GM23338 (cell line): ENCODE measurements around the gene NPEPL1. TPM values are rescaled to one million over a fixed set of nuclear protein-coding genes. Genes with fewer than 3 reads are reported as not detected.

ENCODE experiments used
- ATAC-seq: fragments of 200-7000 bp; cut with Tn5 transposase; 3 replicates; pipeline ENCODE4 v1.9.1; 2020
- DNase-seq: peaks from one replicate; pipeline ENCODE4 v3.0.0-alpha.2; 2015; ENCODE audit warnings: low spot score
- H2AFZ ChIP-seq: fragments of 200-600 bp; sonication (generic); 2 replicates; pipeline ENCODE4 v1.8.0; 2016; ENCODE audit warnings: antibody characterized with exemption, mild to moderate bottlenecking, moderate library complexity
- H3F3A ChIP-seq: fragments of 200-600 bp; sonication (generic); replicated peaks from 2 replicates; pipeline ENCODE4 v1.8.0; 2017; ENCODE audit warnings: antibody characterized with exemption, mixed run types, low read depth
- H3K27ac ChIP-seq: fragments of 200-600 bp; sonication (generic); 2 replicates; pipeline ENCODE4 v1.6.1; 2016; ENCODE audit warnings: low read depth
- H3K27me3 ChIP-seq: fragments of 200-600 bp; sonication (generic); 2 replicates; pipeline ENCODE4 v1.8.0; 2016; ENCODE audit warnings: mild to moderate bottlenecking, mixed run types, moderate library complexity; ENCODE audit not compliant: insufficient read depth
- H3K36me3 ChIP-seq: fragments of 200-600 bp; sonication (generic); 2 replicates; pipeline ENCODE4 v1.8.0; 2016; ENCODE audit warnings: mild to moderate bottlenecking; ENCODE audit not compliant: insufficient read depth
- H3K4me1 ChIP-seq: fragments of 200-600 bp; sonication (generic); 2 replicates; pipeline ENCODE4 v1.8.0; 2016; ENCODE audit warnings: mild to moderate bottlenecking, moderate library complexity; ENCODE audit not compliant: insufficient read depth
- H3K4me2 ChIP-seq: fragments of 200-600 bp; sonication (generic); 2 replicates; pipeline ENCODE4 v1.7.1; 2017; ENCODE audit warnings: mixed run types
- H3K4me3 ChIP-seq: fragments of 200-600 bp; sonication (generic); 2 replicates; pipeline ENCODE4 v1.6.1; 2016; ENCODE audit warnings: mixed run types
- H3K79me2 ChIP-seq: fragments of 200-600 bp; sonication (generic); replicated peaks from 2 replicates; pipeline ENCODE4 v1.8.0; 2017; ENCODE audit warnings: mild to moderate bottlenecking; ENCODE audit not compliant: insufficient read depth
- H3K9me2 ChIP-seq: fragments of 200-600 bp; sonication (generic); 2 replicates; pipeline ENCODE4 v1.8.0; 2017; ENCODE audit not compliant: insufficient read depth
- H4K20me1 ChIP-seq: fragments of 200-600 bp; sonication (generic); replicated peaks from 2 replicates; pipeline ENCODE4 v1.8.0; 2017; ENCODE audit warnings: mild to moderate bottlenecking; ENCODE audit not compliant: insufficient read depth
- H3K27ac Mint-ChIP-seq: 2 replicates; pipeline ENCODE4 v1.8.0; 2020; ENCODE audit warnings: inconsistent platforms, mild to moderate bottlenecking, moderate library complexity, mixed read lengths
- H3K27me3 Mint-ChIP-seq: 3 replicates; pipeline ENCODE4 v1.8.0; 2022; ENCODE audit warnings: low read depth, mild to moderate bottlenecking, moderate library complexity, mixed read lengths, inconsistent platforms; ENCODE audit not compliant: insufficient read depth, poor library complexity
- H3K36me3 Mint-ChIP-seq: 3 replicates; pipeline ENCODE4 v1.8.0; 2021; ENCODE audit warnings: low read depth, mild to moderate bottlenecking, inconsistent platforms, moderate library complexity, mixed read lengths
- H3K4me1 Mint-ChIP-seq: 3 replicates; pipeline ENCODE4 v1.8.0; 2020; ENCODE audit warnings: mild to moderate bottlenecking, inconsistent platforms, mixed read lengths
- H3K4me3 Mint-ChIP-seq: 3 replicates; pipeline ENCODE4 v1.8.0; 2021; ENCODE audit warnings: moderate library complexity, mild to moderate bottlenecking, inconsistent platforms, mixed read lengths
- H3K9me3 Mint-ChIP-seq: 3 replicates; pipeline ENCODE4 v1.8.0; 2020; ENCODE audit warnings: moderate library complexity, mild to moderate bottlenecking, inconsistent platforms, mixed read lengths
- EZH2 ChIP-seq: fragments of 200-600 bp; sonication (generic); IDR thresholded peaks from one replicate; pipeline ENCODE4 v1.8.0; 2017; ENCODE audit warnings: antibody characterized with exemption, mild to moderate bottlenecking, low read depth; ENCODE audit not compliant: unreplicated experiment
- EZH2phosphoT487 ChIP-seq: fragments of 200-600 bp; sonication (generic); IDR thresholded peaks from one replicate; pipeline ENCODE4 v1.8.1; 2018; ENCODE audit warnings: antibody characterized with exemption; ENCODE audit not compliant: unreplicated experiment
- JUNB ChIP-seq: IDR thresholded peaks from one replicate; pipeline ENCODE4 v1.6.1; 2016; ENCODE audit warnings: antibody characterized with exemption; ENCODE audit not compliant: unreplicated experiment
- STAT1 ChIP-seq: IDR thresholded peaks from one replicate; pipeline ENCODE4 v1.6.1; 2016; ENCODE audit warnings: antibody characterized with exemption; ENCODE audit not compliant: unreplicated experiment
- ZNF331 ChIP-seq: fragments of 250-450 bp; sonication (Bioruptor Pico); IDR thresholded peaks from 2 replicates; pipeline ENCODE4 v1.5.0; 2020; ENCODE audit warnings: low read depth, mild to moderate bottlenecking, moderate library complexity
- polyA plus RNA-seq: library from polyadenylated mRNA; unstranded; fragments of >200 nt; fragmentation: Nextera tagmentation; extraction: Ambion mirVana; gene quantifications from 2 replicates; pipeline ENCODE4 v1.2.1, GENCODE V29; 2016
- total RNA-seq: library from RNA; depleted of rRNA; stranded (reverse); fragments of >200 nt; shearing (Covaris generic); gene quantifications from 2 replicates; pipeline ENCODE4 v1.2.3, GENCODE V29; 2014
- TF ChIP-seq, protein P1 (sequence below): fragments of 250-450 bp; sonication (Bioruptor Pico); IDR thresholded peaks from 2 replicates; pipeline ENCODE4 v1.5.0; 2020; ENCODE audit warnings: mild to moderate bottlenecking, moderate library complexity
- TF ChIP-seq, protein P2 (sequence below), 2 experiments: fragments of 200-600 bp in 1 of 2; sonication (generic) in 1 of 2; conservative IDR thresholded peaks; 2 replicates each; pipeline versions ENCODE4 v1.5.1 to v1.6.1; 2016 to 2017; ENCODE audit warnings: antibody characterized with exemption in 2 of 2, low read depth in 2 of 2, mild to moderate bottlenecking in 2 of 2, moderate library complexity in 1 of 2
- TF ChIP-seq, protein P3 (sequence below): IDR thresholded peaks from one replicate; pipeline ENCODE4 v1.6.1; 2018; ENCODE audit warnings: antibody characterized with exemption; ENCODE audit not compliant: unreplicated experiment

NPEPL1 gene
- total and polyA plus RNA-seq, 2 experiments from 2014 or later, result 23.5 to 30.0 TPM

DNA sequence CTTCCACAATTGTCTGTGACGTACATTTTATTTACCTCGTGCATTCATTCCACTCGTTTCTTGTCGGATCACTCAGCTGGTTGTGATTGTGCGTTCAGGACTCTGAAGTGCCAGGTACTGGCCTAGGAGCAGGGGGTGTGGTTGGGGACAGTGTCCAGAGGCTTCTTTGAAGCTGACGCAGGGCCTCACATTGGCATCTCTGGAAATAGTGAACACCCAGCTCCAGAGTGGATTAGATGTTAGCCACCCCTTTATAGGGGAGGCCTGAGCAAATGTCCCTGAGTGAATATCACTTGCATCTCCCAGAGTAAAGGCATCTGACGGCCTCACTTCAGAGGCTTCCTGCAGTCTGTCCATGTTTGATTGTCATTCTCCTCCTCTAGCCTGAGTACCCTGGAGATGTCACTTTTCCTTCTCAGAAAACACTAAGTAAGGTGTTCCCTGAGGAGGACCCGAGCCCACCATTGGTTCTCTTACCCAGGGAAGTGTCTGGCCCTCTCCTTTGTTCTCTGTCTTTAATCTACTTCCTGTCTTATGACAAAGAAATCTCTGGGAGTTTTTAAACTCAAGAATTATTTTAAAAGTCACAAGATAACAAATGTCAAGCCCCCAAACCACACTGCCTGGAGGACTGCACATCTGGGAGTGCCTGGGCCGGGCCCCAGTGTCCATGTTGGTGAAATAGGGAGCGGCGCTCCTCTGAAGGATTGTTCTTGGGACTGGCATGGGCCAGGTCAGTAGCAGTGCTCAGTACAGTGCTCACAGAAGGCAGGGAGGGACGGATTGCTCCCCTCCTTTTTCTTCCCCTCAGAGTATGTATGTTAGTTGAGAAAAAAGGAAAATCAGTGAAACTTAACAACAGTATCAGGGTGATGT is 30.8 kb upstream of the NPEPL1 start (continued):
- TF ChIP-seq, protein P1, sequence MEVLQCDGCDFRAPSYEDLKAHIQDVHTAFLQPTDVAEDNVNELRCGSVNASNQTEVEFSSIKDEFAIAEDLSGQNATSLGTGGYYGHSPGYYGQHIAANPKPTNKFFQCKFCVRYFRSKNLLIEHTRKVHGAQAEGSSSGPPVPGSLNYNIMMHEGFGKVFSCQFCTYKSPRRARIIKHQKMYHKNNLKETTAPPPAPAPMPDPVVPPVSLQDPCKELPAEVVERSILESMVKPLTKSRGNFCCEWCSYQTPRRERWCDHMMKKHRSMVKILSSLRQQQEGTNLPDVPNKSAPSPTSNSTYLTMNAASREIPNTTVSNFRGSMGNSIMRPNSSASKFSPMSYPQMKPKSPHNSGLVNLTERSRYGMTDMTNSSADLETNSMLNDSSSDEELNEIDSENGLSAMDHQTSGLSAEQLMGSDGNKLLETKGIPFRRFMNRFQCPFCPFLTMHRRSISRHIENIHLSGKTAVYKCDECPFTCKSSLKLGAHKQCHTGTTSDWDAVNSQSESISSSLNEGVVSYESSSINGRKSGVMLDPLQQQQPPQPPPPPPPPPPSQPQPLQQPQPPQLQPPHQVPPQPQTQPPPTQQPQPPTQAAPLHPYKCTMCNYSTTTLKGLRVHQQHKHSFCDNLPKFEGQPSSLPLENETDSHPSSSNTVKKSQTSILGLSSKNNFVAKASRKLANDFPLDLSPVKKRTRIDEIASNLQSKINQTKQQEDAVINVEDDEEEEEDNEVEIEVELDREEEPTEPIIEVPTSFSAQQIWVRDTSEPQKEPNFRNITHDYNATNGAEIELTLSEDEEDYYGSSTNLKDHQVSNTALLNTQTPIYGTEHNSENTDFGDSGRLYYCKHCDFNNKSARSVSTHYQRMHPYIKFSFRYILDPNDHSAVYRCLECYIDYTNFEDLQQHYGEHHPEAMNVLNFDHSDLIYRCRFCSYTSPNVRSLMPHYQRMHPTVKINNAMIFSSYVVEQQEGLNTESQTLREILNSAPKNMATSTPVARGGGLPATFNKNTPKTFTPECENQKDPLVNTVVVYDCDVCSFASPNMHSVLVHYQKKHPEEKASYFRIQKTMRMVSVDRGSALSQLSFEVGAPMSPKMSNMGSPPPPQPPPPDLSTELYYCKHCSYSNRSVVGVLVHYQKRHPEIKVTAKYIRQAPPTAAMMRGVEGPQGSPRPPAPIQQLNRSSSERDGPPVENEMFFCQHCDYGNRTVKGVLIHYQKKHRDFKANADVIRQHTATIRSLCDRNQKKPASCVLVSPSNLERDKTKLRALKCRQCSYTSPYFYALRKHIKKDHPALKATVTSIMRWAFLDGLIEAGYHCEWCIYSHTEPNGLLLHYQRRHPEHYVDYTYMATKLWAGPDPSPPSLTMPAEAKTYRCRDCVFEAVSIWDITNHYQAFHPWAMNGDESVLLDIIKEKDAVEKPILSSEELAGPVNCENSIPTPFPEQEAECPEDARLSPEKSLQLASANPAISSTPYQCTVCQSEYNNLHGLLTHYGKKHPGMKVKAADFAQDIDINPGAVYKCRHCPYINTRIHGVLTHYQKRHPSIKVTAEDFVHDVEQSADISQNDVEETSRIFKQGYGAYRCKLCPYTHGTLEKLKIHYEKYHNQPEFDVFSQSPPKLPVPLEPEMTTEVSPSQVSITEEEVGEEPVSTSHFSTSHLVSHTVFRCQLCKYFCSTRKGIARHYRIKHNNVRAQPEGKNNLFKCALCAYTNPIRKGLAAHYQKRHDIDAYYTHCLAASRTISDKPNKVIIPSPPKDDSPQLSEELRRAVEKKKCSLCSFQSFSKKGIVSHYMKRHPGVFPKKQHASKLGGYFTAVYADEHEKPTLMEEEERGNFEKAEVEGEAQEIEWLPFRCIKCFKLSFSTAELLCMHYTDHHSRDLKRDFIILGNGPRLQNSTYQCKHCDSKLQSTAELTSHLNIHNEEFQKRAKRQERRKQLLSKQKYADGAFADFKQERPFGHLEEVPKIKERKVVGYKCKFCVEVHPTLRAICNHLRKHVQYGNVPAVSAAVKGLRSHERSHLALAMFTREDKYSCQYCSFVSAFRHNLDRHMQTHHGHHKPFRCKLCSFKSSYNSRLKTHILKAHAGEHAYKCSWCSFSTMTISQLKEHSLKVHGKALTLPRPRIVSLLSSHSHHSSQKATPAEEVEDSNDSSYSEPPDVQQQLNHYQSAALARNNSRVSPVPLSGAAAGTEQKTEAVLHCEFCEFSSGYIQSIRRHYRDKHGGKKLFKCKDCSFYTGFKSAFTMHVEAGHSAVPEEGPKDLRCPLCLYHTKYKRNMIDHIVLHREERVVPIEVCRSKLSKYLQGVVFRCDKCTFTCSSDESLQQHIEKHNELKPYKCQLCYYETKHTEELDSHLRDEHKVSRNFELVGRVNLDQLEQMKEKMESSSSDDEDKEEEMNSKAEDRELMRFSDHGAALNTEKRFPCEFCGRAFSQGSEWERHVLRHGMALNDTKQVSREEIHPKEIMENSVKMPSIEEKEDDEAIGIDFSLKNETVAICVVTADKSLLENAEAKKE (CRISPR knock-in tag), result no peak
- no peak for TF ChIP-seq STAT1

DNA sequence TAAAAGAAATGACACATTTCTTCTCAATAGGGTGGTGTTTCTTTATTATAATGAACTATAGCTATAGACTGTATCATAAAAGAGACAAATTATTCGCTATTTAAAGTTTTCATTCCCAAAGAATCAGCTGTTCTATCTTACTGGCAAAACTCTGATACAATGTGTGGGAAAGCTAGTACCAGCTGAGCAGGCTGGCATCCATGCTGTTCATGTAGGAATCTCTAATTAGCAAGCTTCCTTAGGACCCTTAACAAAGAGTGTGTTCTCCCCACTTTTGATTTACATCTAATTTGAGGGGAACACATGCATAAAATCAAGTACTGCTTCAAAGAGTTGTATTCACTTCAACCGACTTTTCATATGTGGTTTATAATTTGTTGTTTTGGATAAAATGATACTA is 28.3 kb upstream of the NPEPL1 start:
- H3F3A ChIP-seq, result peaks cover 11% of the 10 kb centered on the region
- H3K4me1 Mint-ChIP-seq, result peaks cover 77% of the 10 kb centered on the region
- no peaks in the 10 kb centered on the region for H3K9me2 ChIP-seq
- H3K36me3 Mint-ChIP-seq, result peaks cover 52% of the 10 kb centered on the region; the same call in 2 of the 3 replicates
- H2AFZ ChIP-seq, result no peak overlapping the region
- H3K4me3 ChIP-seq, result no peak overlapping the region
- peak overlapping the region; percentile 46; the same call in 1 of the 2 replicates for H3K27ac ChIP-seq
- H3K27ac Mint-ChIP-seq, result no peak overlapping the region
- no peaks in the 10 kb centered on the region for H3K27me3 ChIP-seq
- DNase-seq, result no peak
- H3K27me3 Mint-ChIP-seq, result peaks cover 6% of the 10 kb centered on the region
- H3K4me3 Mint-ChIP-seq, result no peak overlapping the region
- peaks cover 2% of the 10 kb centered on the region; the same call in 1 of the 2 replicates for H3K36me3 ChIP-seq
- H3K79me2 ChIP-seq, result peaks cover 85% of the 10 kb centered on the region
- peaks cover 59% of the 10 kb centered on the region for H3K4me1 ChIP-seq
- ATAC-seq, result no peak
- H4K20me1 ChIP-seq, result no peaks in the 10 kb centered on the region
- H3K4me2 ChIP-seq, result no peak overlapping the region
- H3K9me3 Mint-ChIP-seq, result no peaks in the 10 kb centered on the region
- TF ChIP-seq, protein P2, sequence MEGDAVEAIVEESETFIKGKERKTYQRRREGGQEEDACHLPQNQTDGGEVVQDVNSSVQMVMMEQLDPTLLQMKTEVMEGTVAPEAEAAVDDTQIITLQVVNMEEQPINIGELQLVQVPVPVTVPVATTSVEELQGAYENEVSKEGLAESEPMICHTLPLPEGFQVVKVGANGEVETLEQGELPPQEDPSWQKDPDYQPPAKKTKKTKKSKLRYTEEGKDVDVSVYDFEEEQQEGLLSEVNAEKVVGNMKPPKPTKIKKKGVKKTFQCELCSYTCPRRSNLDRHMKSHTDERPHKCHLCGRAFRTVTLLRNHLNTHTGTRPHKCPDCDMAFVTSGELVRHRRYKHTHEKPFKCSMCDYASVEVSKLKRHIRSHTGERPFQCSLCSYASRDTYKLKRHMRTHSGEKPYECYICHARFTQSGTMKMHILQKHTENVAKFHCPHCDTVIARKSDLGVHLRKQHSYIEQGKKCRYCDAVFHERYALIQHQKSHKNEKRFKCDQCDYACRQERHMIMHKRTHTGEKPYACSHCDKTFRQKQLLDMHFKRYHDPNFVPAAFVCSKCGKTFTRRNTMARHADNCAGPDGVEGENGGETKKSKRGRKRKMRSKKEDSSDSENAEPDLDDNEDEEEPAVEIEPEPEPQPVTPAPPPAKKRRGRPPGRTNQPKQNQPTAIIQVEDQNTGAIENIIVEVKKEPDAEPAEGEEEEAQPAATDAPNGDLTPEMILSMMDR (conservative IDR thresholded peaks at IDR 0.05; ENCODE audit: low read depth in 2 of 2), result no peak
- TF ChIP-seq EZH2 (no peak), EZH2phosphoT487 (no peak), ZNF331 (no peak), JUNB (no peak)
- TF ChIP-seq, protein P3, sequence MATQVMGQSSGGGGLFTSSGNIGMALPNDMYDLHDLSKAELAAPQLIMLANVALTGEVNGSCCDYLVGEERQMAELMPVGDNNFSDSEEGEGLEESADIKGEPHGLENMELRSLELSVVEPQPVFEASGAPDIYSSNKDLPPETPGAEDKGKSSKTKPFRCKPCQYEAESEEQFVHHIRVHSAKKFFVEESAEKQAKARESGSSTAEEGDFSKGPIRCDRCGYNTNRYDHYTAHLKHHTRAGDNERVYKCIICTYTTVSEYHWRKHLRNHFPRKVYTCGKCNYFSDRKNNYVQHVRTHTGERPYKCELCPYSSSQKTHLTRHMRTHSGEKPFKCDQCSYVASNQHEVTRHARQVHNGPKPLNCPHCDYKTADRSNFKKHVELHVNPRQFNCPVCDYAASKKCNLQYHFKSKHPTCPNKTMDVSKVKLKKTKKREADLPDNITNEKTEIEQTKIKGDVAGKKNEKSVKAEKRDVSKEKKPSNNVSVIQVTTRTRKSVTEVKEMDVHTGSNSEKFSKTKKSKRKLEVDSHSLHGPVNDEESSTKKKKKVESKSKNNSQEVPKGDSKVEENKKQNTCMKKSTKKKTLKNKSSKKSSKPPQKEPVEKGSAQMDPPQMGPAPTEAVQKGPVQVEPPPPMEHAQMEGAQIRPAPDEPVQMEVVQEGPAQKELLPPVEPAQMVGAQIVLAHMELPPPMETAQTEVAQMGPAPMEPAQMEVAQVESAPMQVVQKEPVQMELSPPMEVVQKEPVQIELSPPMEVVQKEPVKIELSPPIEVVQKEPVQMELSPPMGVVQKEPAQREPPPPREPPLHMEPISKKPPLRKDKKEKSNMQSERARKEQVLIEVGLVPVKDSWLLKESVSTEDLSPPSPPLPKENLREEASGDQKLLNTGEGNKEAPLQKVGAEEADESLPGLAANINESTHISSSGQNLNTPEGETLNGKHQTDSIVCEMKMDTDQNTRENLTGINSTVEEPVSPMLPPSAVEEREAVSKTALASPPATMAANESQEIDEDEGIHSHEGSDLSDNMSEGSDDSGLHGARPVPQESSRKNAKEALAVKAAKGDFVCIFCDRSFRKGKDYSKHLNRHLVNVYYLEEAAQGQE, result no peak
